ENCODE data around the gene USP47.

The USP47 gene

DNA sequence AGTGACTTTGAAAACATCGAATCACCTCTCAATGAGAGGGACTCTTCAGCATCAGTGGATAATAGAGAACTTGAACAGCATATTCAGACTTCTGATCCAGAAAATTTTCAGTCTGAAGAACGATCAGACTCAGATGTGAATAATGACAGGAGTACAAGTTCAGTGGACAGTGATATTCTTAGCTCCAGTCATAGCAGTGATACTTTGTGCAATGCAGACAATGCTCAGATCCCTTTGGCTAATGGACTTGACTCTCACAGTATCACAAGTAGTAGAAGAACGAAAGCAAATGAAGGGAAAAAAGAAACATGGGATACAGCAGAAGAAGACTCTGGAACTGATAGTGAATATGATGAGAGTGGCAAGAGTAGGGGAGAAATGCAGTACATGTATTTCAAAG lies 100.9 kb downstream of the USP47 start:
- no peak for DNase-seq

GRCh38 chr11:11944444-11944843 lies 102.7 kb downstream of the USP47 start:
- DNase-seq: no peak

DNA sequence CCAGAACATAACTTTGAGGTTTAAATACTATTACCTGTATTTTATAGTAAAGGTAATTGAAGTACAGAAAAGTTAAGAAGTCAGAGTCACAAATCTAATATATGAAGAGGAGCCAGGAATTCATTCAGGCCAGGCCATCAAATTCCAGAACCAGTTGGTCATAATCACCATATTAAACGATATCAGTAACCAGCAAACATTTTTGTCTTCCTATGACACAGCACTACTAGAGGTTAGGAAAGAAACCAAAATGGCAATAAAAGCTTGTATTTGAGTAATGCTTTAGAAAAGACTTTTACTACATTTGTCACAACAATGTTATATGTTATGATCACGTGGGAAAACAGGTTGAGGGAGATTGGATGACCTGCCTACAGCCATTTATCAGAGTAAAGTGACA lies 104.4 kb downstream of the USP47 start:
- DNase-seq: no peak

GRCh38 chr11:11946878-11947277 lies 105.1 kb downstream of the USP47 start:
- no peak for DNase-seq

GRCh38 chr11:11947825-11948224 lies 106.1 kb downstream of the USP47 start:
- DNase-seq: no peak

GRCh38 chr11:11948242-11948947 lies 106.6 kb downstream of the USP47 start:
- no peak for DNase-seq

DNA sequence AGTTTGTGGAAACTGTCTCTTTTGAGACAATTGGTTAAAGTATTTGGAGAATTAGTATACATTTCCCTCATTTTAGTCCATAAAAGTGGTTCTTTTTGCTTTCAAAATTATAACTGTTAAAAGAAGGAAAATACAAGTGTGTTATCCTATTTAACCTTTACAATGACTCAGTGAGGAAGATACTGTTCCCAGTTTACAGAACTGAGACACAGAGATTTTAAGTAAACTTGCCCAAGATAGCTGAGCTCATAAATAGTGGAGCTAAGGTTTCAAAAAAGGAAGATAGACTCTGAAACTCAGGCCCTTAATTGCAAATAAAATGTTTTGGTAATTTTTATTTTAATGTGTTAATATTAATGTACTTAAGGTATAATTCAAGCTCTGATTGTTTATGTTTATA lies 107.7 kb downstream of the USP47 start:
- no peak for DNase-seq

- DNase-seq: no peak
Measured at GRCh38 chr11:11952036-11952435, 110.3 kb downstream of the USP47 start.

GRCh38 chr11:11956006-11956405 lies 114.2 kb downstream of the USP47 start:
- DNase-seq: no peak

DNA sequence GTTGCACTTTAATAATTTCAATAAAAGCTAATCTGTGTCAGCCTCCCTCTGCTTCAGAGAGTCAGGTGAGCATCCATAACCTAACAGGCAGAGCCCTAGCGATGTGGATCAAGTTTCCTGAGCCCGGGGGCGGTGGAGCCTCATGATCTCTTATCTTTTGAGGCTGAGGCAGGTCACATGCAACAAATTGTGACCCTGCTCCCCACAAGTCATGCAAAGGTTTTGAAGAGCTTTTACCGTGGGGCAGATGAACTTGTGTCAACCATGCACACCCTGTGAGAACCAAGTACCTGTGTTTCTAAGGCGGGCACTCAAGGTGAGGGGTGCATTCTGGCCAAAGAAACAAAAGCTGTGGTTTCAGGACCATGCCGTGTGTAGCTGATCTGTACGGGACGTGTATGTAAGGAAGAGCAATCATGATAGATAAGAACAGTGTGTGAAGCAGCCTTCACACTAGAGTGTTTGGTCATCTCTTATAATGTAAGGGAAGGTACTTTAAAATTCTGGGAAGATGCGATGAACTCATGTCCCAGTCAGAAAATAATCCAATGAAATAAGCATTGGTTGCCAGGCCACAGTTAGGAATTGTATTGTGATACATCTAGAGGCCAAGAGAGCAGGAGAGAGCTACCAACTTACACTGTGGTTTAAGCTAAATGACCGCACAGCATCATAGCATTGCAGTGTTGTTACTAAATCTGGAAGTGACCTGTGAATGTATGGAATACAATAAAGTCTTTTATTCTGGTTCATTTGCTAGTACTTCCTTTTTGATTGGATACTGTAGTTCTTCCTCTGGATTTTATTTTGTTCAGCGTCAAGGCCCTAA lies 116.8 kb downstream of the USP47 start:
- no peak for DNase-seq

GRCh38 chr11:11959601-11960000 lies 117.8 kb downstream of the USP47 start:
- no peak for DNase-seq

GRCh38 chr11:11960687-11961086 lies 118.9 kb downstream of the USP47 start:
- no peak for DNase-seq

DNA sequence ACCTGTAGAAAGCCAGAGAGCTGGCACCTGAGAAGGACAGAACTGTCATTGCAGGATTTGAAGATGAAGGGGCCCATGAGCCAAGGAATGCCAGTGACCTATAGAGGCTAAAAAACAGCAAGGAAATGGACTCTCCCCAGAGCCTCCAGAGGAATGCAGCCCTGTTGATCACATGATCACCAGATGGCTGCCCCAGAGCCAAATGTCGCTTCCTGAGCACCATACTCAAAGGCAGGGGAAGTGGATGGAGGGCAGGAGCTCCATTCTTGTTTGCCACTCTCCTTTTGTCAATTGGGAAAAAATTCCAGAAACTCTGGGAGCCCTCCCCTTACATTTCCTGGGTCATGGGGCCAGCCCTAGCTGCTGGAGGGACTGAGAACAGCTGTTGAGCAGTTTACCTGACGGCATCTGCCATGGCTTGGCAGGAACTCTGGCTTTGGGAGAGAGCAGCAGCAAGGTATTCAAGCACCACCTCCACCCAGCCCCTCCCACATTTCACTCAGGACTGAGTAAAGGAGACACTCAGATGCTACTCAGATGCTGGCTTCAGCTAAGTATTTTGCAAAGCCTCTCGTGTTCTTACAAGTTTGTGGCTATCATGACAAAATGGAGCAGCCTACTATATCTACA lies 119.7 kb downstream of the USP47 start:
- DNase-seq: no peak

GRCh38 chr11:11963067-11963466 lies 121.3 kb downstream of the USP47 start:
- DNase-seq: no peak

DNA sequence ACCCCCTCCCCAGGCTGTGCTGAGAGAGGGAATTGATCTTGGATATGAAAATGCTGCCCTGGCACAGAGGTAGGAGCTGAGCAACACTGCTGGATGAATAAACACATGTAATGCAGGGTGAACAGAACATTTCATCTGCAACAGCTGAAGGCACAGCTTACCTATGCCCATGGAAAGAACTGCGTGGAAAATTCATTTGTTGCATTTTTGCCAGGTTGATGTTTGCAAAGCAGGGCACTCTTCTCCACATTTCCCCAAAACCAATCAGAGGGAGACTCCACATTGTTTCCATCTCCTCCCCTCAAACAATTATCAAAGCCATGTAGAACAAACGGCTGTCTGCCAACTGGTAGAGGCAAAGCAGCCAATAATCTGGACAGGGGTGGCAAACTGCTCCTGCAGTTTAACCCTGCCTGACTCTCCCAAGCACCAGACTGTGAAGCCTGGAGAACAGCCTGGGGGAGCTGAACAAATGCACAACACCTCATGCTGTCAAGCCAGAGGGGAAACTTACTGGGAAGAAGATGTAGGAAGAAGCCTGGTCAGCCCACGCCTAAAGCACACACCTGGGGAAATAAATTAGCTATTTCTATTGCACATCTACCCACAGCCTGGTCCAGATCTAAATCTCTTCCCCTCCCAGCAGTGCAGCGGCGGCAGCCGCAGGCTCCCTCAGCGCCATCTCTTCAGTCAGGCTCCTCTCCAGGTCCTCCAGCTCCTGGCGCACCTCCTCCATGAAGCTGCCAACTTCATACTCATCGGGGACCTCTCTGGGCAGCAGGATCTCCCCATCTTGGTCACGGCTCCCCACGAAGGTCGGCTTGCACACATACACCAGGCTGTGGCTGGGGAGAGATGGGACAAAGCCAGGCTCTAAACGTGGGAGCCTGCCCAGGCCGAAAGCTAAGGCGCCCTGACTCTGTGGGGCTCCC lies 122.3 kb downstream of the USP47 start:
- DNase-seq: no peak

DNA sequence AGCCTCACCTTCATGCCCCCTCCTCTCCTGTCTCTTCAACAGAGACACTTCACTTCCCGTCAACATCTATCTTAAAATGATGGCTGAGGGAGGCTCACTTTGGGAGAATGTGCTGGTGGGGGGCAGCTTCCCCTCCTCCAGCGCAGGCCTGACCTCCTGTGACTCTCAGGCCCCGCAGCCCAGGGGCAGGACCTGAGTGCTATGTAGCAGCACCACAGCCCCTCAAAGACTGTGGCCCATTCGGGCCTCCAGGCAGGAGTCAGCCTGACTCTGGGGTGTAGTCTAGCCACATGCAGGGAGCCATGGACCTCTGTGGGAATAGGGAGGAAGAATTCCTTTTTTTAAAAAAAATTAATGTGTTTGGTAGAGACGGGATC lies 123.0 kb downstream of the USP47 start:
- no peak for DNase-seq

- DNase-seq: no peak
Measured at GRCh38 chr11:11965192-11965591, 123.4 kb downstream of the USP47 start.

DNA sequence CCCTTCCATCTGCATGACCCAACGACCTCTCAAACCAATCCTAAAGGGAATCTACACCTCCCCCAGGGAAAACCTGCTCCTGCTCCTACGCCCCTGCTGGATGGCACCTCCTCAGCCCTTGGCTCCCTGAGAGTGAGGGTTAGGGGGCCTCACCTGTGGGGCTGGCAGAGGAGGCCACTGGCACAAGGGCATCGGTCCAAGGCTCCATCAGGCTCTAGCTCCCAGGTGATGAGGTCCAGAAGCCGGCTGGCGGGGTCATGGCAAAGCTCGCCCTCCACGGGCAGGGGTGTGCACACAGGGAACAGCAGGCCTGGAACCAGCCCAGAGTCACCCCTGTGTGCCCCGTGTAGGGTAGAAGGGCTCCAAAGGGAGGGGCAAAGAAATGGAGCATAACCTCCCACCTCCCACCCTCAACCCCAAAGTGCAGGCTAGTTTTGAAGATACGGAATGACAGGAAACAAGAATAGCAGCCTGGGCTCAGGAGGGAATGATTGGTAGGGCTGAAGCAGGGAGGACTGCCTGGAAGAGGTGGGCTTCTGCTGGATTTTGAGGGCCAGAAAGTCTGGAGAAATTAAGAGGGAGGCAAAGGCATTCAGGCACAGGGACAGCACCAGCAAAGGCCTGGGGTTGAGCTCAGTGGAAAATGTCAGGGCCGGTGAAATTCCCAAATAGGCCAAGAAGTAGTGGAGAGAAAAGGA lies 124.0 kb downstream of the USP47 start:
- DNase-seq: no peak

- no peak for DNase-seq
Measured at GRCh38 chr11:11966354-11966741, 124.6 kb downstream of the USP47 start.

- DNase-seq: peak; percentile 19 to 42
Measured at GRCh38 chr11:11966826-11967668, 125.3 kb downstream of the USP47 start.
